ENCODE data around the gene KCNT1. TPM values are rescaled to one million over a fixed set of nuclear protein-coding genes. Genes with fewer than 3 reads are reported as not detected.

Gene KCNT1
- total and polyA plus RNA-seq, 2 donors (not counting 3 experiments of a cell fraction or from before 2014, with no cell fraction given) = not detected

DNA sequence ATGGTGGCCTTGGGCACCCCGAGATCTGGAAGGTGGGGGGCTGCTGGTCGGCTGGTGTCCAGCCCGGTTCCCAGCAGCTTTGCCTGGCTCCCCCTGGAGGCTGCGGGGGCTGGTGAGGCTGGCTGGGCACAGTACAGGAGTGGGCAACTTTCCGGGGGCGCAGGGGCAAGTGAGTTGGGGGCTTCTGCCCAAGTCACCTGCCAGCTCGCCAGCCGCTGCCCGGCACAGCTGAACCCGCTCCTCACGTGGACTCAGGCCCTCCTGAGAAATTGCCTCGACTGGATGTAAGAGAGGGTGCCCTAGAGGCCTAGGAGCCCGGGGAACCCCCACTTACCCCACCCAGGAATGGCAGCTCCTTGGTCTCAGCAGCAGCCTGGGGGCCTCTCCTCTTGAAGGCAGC, 15.4 kb downstream of the KCNT1 start:
- TF ChIP-seq EZH2 (IDR thresholded peaks at IDR 0.05; ENCODE audit: borderline replicate concordance, low read depth, low read length, severe bottlenecking) = no peak
- TF ChIP-seq MYC (IDR thresholded peaks at IDR 0.05; ENCODE audit: low read depth, low read length) = no peak
- TF ChIP-seq, protein P1, sequence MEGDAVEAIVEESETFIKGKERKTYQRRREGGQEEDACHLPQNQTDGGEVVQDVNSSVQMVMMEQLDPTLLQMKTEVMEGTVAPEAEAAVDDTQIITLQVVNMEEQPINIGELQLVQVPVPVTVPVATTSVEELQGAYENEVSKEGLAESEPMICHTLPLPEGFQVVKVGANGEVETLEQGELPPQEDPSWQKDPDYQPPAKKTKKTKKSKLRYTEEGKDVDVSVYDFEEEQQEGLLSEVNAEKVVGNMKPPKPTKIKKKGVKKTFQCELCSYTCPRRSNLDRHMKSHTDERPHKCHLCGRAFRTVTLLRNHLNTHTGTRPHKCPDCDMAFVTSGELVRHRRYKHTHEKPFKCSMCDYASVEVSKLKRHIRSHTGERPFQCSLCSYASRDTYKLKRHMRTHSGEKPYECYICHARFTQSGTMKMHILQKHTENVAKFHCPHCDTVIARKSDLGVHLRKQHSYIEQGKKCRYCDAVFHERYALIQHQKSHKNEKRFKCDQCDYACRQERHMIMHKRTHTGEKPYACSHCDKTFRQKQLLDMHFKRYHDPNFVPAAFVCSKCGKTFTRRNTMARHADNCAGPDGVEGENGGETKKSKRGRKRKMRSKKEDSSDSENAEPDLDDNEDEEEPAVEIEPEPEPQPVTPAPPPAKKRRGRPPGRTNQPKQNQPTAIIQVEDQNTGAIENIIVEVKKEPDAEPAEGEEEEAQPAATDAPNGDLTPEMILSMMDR (IDR thresholded peaks at IDR 0.05; ENCODE audit: extremely low read depth in 1 of 2, insufficient read depth in 1 of 2, low read depth in 1 of 2, low read length in 2 of 2) = no peak
- no peak for TF ChIP-seq FOS (IDR thresholded peaks at IDR 0.05; ENCODE audit: borderline replicate concordance, insufficient read depth, low read length)
- TF ChIP-seq JUN (IDR thresholded peaks at IDR 0.05; ENCODE audit: borderline replicate concordance, insufficient read depth, insufficient read length, low read depth) = no peak
- TF ChIP-seq GATA2 (IDR thresholded peaks at IDR 0.05; ENCODE audit: insufficient read depth, insufficient read length, low read depth, low read length) = no peak
- no peak for TF ChIP-seq POLR2AphosphoS5 (IDR thresholded peaks at IDR 0.05; ENCODE audit: insufficient read depth, low read depth, low read length)
- TF ChIP-seq, protein P2, sequence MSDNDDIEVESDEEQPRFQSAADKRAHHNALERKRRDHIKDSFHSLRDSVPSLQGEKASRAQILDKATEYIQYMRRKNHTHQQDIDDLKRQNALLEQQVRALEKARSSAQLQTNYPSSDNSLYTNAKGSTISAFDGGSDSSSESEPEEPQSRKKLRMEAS (IDR thresholded peaks at IDR 0.05; ENCODE audit: insufficient read depth, insufficient read length) = no peak
- no peak for TF ChIP-seq POLR2A (IDR thresholded peaks at IDR 0.05; ENCODE audit: low read depth, low read length)
- intact Hi-C loops (cut with micrococcal nuclease) = no loop called here
- H2AFZ ChIP-seq (ENCODE audit: low read depth, low read length) = no peak overlapping the region
- H3K27me3 ChIP-seq (ENCODE audit: control insufficient read depth in 2 of 2, insufficient read depth in 2 of 2, low read length in 2 of 2) = peaks cover 13 to 28% of the 10 kb centered on the region in 2 experiments
- no TSS peak for BruUV-seq (replicated peaks)
- no peak overlapping the region for H3K27ac ChIP-seq (ENCODE audit: insufficient read depth, low read depth, low read length)
- H3K36me3 ChIP-seq (ENCODE audit: control insufficient read depth in 2 of 2, extremely low read depth in 1 of 2, insufficient read depth in 2 of 2, low read length in 2 of 2) = no peaks in the 10 kb centered on the region
- no peaks in the 10 kb centered on the region for H3K79me2 ChIP-seq (ENCODE audit: control insufficient read depth, insufficient read depth, low read length)
- no peak overlapping the region for H3K4me3 ChIP-seq (replicated peaks in 1 of 3; ENCODE audit: insufficient read depth in 1 of 3, low read depth in 1 of 3, low read length in 3 of 3)
- dilution Hi-C loops (cut with MboI; ENCODE audit: extremely low pct_ligation_motif_present, low sequenced_read_pairs) = no loop called here
- no peaks in the 10 kb centered on the region for H3K9me1 ChIP-seq (replicated peaks; ENCODE audit: control insufficient read depth, extremely low read depth, insufficient read depth, low read length)
- no peak overlapping the region for H3K4me2 ChIP-seq (ENCODE audit: insufficient read depth, low read length)
- FAIRE-seq (no peak), DNase-seq (ENCODE audit: low read depth, low spot score) (no peak)
- H4K20me1 ChIP-seq (replicated peaks; ENCODE audit: control insufficient read depth, extremely low read depth, insufficient read depth, low read length) = no peaks in the 10 kb centered on the region
- H3K9me3 ChIP-seq (replicated peaks; ENCODE audit: control insufficient read depth, insufficient read depth, low read length) = no peaks in the 10 kb centered on the region
- POLR2A ChIA-PET = no interaction called here
- CTCF ChIA-PET = no interaction called here
- peaks cover 6% of the 10 kb centered on the region for H3K4me1 ChIP-seq (ENCODE audit: control insufficient read depth, extremely low read depth, insufficient read depth, low read length)
- no peak overlapping the region for H3K9ac ChIP-seq (replicated peaks; ENCODE audit: extremely low read depth, insufficient read depth, low read length)
